Peyer's patch (tissue), 4 donors: ENCODE measurements around the gene BMF.

Source experiments
- CTCF ChIP-seq, 6 experiments: fragments of 450-650 bp in 4 of 6; fragments of 200-600 bp in 2 of 6; sonication (generic) in 1 of 6; IDR thresholded peaks; one replicate each; pipeline ENCODE4 v1.5.1; 2017 to 2019; ENCODE audit warnings: antibody characterized with exemption in 6 of 6, mild to moderate bottlenecking in 3 of 6, moderate library complexity in 1 of 6
- POLR2A ChIP-seq, 2 donors: fragments of 450-650 bp; IDR thresholded peaks; one replicate each; pipeline ENCODE4 v1.5.1; 2017; ENCODE audit warnings: antibody characterized with exemption in 2 of 2, mild to moderate bottlenecking in 2 of 2, moderate library complexity in 2 of 2

GRCh38 chr15:40055576-40056293 lies 52.9 kb downstream of the BMF start:
- TF ChIP-seq CTCF (IDR thresholded peaks at IDR 0.05) (no peak), POLR2A (IDR thresholded peaks at IDR 0.05) (no peak)
